NCI-H69 (cell line): Measurements from ENCODE around the gene MEX3D.

Experiments used
- DNase-seq: peaks from one replicate; lab custom pipeline; 2025; lab: John Stamatoyannopoulos, UW

The MEX3D gene

DNA sequence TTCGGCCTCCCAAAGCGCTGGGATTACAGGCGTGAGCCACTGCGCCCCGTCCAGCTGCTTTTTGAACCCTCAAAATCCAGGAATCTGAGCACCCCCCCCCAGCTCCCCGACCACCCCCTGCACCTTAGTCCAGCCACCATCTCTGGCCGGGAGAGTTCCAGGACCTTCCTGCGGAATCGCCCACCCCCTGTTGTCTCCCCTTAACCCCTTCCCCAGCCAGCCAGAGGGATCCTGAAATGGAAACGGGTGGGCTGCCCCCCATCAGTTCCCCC, 25.3 kb upstream of the MEX3D start:
- no peak for DNase-seq

DNA sequence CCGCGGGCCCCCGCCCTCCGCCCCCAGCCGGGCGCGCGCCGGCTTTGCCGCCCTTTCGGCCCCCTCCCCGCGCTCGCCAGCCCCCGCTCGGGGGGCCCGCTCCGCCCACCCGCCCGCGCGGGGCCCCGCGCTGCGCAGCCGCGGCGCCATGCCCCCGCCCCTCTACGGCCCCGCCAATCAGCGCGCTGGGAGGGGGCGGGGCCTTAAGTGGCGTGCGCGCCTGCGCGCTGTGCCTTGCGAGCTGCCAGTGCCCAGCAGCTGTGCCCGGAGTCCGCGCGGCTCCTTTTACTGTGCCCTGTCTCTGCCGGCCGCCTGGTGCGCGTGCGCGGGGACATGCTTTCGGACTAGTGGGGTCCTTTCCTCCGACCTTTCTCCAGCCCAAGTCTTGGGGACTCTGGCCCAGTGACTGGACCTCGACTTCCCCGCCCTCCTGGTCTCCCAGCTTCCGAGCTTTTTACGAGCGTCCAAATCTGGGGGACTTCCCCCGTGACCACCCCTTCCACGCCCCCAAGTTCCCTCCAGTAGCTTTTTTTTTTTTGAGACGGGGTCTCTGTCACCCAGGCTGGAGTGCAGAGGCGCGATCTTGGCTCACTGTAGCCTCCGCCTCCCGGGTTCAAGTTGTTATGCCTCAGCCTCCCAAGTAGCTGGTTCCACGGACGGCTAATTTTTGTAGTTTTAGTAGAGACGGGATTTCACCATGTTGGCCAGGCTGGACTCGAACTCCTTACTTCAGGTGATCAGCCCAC, 24.8 kb upstream of the MEX3D start, which contains the start of gene MBD3:
Gene MBD3 (minus strand): TSS at position 111 of the 746 bp plus-strand sequence. CDS start 234 bp downstream, outside the sequence.
- peak; percentile 98 for DNase-seq

DNA sequence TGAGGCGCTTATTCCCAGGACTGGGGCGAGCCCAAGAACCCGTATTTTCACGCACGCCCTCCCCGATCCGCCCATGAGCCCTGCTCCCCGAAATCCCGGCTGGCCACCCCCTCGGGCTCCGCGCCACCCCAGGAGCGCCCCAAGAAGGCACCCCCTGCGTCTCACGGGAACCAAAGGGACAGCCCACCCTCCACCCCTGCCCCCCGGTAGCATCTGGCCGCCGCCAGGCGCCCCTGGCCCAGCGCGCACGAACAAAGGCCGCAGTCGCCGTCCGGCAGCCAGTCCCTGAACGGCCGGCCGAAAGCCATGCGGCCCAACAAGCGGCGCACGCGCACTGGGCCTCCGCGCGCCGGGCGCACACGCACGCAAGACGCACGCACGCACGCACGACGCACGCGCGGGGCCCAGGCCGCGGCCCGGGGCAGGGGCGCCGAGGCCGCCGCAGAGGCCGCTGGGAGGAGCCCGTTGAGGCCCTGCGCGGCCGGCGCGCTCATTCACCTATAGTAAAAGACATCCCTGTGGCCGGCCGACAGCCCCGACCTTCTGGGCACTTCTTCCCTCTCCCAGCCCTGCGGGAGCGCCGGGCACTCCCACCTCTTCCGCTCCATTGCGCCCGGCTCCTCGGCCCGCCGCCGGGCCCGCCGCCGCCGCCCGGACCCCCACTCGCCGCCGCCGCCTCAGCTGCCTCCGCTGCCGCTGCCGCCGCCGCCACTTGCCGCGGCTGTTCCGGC, 24.1 kb upstream of the MEX3D start:
- DNase-seq: peak; percentile 95

DNA sequence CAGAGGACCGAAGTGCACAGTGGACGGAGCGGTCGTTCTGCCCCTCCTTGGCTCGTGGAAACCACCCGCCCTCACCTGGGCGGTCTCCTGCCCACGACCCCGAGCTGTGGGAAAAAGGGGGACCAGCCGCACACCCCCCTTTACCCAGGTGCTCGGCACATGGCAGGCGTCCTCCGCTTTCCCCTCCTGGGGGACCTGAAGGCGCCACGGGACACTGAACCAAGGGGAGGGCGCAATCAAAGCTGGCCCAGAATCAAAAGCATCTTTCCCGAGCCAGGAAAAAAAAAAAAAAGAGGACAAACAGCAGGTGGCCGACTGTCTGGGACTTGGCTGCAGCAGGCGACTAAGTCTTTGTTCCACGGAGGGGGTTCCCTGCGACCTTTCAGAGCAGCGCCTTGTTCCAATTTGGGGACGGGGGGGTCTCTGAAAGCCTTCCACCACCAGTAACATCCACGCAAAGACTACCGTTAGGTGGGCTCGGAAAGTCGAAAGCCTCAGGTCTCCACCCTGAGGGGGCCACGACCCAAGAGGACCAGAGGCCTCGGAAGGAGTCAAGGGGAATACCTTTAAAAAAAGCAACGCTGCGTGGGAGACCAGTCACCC, 23.4 kb upstream of the MEX3D start:
- DNase-seq: peak; percentile 71

DNA sequence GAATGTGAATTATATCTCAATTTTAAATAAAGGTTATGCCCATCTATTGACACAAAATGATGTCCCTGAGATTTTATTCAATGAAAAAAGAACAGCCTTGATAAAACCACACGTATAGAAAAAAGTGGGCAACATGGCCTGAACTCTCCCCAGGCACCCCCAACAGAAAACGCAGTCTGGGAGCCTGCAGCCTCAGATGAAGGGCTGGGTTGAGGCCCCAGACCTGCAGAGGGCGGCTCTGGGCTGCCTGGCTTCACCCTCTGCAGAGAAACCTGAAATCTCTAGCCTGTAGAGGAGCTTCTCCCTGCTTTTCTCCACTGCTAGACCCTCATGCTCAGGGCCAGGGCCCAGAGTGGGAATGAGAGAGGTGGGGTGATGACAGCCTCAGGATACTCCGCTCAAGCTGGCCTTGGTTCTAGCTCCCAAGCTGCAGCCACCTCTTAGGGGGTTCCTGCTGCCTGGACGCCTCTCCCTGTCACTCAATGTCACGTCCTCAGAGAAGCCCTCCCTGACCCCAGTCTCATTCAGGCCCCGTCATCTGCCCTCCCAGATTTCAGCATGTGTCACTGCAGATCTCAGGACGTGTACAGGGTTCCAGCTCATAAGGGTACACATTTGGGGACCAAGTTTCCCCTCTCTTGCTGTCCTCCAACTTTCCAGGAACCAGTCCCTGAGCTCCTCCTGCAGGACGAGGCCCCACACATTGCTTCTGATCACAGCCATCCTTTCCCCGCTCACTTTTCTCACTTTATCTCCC, 22.7 kb upstream of the MEX3D start:
- DNase-seq: peak; percentile 33

DNA sequence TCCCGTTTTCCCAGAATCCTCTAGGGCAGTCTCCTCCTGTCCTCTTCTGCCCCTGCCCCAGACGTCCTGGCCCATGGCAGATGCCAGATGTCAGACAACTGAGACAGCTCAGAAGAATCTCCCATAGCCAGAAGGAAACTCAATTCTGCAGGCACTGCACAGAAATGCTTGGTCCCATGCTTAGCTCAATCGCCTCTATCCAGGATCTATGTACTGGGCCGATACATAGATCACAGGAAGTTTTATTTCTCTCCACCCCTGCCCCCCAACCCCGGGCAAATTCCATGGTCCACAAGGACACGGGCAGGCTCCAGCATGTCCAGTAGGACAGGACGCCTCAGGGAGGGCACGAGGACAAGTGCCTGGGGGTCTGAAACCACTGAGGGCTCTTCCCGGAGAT, 19.7 kb upstream of the MEX3D start:
- no peak for DNase-seq

DNA sequence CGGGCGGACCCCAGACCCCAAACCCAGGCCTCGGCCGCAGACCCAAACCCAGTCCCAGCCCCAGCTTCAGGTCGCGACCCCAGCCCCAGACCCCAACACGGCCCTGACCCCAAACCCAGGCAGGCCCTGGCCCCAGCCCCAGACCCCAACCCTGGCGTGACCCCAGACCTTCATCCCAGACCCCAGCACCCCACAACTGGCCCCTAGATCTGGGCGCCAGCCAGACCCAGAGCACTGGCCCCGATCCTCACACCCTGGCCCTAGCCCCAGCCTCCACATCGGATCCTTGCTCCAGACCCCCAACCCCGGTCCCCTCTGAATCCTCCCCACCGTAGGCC, 17.1 kb upstream of the MEX3D start:
- no peak for DNase-seq

DNA sequence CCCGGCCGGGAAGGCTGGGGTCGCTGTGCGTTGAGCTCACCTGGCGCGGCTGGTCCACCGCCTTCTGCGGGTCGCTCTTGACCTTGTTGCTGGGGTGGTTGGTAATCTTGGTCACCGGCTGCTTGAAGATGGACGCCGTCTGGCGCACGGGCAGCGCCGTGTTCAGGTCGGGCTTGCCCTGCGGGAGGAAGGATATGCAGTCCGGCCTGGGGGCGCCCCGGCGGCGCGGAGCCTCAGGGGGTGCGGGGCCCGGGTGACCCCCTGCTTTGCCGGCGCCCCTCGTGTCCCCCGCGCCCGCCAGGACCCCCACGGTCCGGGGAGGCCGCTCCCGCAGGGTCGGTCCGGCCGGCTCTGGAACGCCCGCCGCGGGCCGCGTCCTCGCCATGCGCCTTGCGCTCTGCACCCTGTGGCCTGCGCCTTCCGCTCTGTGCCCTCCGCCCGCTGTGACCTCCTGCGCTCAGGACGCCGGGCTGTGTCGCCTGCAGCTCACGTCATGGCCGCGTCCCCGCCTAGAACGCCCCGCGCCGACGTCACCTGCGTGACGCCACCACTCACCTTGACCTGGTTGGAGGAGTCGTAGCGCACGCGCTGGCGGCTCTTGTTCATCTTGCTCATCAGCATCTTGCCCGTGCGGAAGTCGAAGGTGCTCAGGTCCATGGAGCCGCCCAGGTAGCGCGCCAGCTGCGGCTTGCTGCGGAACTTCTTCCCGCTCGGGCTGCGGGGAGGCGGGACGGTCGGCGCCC, 16.5 kb upstream of the MEX3D start:
- DNase-seq: no peak

DNA sequence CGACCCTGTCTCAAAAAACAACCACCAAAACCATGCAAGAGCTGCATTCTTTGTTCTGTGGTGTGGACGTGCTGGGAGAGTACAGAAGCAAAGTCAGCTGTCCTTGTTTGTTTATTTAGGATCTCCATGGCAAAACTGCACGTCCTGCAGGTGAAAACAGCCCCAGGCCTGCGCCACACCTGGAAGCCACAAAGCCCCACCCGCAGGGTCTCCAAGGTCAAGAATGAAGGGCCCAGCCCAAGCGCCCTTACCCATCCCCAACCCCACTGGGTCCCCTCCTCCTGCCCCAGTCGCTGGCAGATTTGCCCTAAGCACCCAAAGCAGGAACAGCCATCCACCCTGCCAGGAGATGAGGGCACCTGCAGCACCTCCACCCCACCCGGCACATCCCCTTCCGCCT, 14.1 kb upstream of the MEX3D start:
- peak; percentile 45 for DNase-seq

DNA sequence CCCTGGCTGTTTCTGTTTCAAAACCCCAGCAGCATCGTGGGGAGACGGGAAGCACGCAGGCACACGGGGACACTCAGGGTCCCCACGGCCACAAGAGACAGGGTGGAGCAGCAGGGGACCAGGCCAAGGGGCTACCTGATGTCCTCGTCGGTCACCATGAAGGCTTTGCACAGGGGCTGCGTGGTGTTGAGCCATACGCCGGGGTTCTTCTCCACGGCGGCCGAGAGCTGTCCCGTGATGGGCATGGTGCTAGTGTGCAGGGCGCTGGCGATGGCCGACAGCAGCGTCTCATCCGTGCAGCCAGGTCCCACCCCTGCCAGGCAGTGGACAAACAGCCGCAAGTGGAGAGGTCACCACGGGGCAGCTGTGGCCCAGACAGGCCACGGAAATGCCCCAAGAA, 12.8 kb upstream of the MEX3D start:
- no peak for DNase-seq

DNA sequence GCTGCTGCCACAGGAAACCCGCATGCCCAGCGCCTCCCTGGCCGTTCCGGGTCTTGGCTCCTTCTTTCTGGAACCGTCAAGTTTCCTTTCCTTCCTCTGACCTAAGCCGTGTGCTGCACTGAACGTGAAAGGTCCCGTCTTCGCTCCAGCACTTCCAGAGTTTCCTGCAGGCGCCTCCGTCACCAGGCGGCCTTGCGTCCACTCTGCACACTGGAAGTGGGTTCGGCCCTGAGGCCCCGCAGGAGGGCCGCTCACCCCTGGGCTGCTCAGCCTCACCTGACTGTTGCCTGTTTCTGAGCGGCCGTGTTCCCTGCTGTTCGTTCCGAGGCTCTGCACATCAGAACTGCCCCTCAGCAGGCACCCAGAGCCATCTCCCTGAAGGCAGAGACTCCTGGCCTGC, 12.3 kb upstream of the MEX3D start:
- no peak for DNase-seq

DNA sequence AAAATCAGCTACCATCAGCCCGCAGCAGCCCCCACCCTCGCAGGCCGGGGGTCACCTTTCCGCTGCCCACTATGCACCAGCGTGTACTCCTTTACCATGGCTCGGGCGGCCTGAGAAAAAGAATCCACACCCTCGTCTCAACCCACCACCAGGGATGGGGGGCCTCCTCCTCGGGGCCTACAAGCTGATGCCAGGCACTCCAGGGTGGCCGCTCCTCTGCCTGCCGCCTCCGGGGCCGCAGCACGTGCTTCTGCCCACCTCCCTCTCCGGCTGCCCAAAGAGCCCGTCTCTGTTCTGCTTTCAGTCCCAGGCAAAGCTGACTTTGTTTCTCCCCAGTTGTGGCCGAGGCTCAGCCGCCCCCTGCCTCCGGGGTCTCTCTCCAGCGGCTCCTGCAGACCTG, 11.1 kb upstream of the MEX3D start:
- DNase-seq: no peak

DNA sequence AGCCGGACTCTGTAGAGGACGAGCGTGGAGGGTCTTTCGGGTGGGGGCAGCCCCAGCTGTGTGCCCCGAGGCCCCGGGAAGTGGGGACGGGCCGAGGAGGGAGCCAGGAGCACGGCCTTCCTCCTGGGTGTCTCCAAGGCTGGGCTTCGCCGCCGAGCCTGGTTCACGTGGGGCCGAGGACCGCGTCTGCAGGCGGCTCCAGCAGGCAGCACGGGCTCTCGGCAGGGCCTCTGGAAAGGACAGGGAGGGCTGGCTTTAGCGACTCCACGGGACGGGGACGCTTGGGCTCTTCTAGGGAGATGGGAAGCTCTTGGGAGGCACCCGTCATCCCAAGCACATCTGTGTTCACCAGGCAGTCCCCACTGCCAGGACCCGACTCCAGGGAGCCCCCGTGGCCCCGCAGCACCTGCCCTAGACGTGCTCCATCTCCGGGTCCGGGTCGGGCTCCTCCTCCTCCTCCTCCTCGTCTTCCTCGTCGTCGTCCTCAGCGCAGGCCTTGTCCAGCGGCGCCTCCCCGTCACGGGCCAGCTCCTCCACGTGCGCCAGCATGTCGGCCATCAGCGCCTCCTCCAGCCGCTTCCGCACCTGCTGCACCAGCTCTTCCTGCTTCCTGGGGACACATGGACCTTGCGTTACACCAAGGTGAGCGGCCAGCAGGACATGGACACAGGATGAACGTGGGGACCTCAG, 9.9 kb upstream of the MEX3D start:
- DNase-seq: no peak

DNA sequence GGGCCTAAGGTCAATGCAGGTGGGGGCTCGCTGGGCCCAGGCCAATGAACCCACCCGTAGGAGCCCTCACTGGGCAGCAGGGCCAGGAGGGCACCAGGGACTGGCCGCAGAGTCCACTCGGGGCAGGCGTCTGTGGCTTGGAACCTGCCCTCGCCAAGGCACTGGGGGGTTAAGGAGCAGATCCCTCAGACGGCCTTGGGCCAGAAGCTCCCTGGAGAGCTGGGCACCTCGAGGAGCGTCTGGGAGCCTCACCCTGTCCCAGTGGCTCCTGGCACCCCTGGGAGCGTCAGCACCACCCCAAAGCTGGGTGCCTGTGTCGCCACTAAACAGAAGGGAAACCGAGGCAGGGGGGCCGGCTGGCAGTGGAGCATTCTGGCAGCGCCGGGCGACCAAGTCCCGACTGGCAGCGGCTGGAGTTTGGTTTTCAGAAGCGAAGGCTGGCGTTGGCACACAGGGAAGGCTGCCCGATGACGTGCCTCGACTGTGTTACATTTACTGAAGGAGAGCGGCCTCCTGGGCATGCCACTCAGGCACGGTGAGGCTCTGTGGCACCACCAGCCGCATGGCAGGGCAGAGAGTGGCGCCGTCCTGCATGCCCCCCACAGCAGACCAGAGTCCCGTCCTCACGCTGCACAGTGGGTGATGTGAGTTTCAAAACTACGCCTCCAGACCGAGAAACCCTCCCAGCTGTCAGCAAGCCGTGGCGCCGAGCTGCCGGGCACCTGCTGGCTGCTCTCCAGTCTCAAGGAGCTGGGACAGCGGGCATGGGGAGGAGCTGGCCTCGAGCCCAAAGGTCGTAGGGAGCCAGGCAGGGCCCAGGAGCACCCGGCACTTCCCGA, 9.2 kb upstream of the MEX3D start:
- DNase-seq: no peak

DNA sequence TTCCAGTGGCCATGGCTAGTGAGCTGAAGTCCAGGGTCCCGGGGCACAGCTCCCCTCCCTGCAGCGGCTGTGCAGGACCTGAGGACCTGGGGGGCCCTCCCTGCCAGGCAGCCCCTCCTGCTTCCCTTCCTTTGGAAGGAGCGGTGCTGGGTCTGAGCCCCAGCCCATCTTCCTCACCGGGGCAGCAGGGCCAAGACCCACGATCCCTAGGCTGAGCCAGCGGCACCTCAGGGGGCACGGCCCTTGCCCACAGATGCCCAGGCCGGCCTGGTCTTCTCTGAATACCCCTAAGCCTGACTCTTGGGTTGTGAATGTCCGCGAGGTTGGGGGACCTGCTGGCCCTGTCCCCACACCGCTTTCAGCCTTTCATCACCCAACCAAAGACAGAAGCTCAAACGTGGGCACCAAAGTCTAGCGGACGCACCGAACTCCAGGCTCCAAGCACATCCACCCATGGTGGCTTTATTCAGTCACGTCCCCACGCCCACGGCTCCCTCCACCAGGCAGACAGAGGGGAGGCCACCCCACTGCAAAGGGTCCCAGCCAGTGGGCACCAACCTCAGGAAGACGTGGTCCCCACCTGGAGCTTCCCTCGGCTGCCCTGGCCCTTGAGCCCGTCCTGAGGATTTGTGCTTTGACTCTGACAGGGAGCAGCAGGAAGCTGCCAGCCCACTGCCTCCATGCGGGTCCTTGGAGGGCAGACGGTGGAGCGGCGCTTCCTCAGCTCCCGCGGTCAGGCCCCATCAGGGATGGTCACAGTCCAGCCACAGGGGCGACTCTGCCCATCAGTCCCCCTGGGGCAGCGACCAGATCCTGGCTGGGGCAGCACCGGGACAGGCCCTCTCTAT, 8.3 kb upstream of the MEX3D start:
- DNase-seq: no peak

DNA sequence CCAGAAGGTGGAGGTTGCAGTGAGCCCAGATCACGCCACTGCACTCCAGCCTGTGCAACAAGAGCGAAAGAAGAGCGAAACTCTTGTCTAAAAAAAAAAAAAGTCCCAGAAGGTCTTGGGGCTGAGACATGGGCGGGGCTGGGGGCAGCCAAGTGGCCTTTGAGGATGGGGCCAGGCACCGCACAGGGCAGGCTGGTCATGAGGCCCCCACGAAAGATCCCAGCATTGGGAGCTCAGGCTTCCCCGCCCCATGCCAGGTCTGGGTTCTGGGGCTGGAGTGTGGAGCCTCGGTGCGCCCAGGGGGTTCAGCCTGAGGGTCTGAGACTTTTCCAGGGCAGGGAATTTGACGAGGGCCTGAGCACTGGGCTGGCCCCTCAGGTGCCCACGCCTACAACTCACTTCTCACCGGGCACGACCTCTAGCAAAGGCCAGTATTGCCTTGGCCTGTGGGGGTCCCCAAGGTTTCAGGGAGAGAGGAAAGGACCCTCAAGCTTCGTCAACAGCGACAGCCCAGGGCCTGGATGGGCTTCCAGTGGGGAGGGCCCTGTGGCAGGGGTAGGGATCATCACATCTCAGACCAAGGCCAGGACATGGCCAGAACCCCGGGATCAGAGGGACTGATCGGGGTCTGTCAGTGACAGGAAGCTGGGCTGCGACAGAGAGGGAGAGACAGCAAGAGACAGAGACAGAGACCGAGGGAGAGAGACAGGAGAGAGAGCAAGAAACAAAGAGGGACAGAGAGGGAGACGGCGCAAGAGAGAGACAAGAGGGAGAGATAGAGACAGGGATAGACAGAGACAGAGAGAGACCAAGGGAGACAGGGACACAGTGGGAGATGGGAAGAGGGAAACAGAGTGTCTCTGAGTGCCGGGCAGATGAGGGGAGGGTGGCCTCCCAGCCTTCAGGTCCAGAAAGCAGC, 7.5 kb upstream of the MEX3D start:
- no peak for DNase-seq

DNA sequence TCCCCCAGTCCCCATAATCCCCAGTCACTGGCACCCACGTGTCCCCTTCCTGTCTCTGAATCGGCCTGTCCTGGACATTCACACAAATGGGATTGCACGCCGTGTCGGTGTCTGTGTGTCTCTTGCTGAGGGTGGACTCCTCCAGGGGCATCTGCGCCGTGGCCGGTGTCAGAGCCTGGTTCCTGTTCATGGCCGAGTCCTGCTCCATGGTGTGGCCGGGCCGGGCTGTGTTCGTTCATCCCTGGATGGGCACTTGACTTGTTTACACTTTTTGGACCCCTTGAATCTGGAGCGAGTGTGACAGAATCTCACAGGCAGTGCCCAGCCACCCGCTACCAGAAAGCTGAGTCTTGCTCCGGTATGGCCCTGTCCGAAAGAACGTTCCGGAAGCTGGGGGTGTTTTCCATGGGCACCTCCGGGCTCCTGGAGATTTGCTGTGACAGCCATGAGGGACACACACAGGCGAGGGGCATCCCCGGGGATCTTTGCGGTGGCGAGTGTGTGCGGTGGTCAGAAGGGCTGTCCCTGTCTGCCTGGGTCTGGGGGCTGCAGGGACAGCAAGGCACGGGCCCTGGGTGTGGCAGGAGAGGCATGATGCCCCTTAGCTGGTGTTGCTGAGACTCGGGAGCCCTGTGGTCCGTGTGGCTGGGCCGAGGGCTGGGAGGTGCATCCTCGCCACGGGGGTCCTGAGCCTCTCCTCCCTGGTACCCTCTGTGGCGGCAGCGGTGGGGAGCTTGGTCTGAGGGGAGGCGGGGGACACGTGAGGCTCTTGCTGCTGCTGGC, 6.4 kb upstream of the MEX3D start:
- no peak for DNase-seq

DNA sequence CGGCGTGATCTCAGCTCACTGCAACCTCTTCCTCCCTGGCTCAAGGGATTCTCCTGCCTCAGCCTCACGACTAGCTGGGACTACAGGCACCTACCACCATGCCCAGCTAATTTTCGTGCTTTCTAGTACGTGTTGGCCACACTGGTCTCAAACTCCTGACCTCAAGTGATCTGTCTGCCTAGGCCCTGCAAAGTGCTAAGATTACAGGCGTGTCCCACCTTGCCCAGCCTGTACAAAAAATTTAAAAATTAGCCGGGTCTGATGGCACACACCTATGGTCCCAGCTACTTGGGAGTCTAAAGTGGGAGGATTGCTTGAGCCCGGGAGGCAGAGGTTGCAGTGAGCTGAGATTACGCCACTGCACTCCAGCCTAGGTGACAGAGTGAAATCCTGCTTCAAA, 4.7 kb upstream of the MEX3D start:
- DNase-seq: no peak
